IPS-NIHi7 (cell line): ENCODE data around the gene EHD3.

Source experiments
- DNase-seq: peaks from one replicate; pipeline ENCODE4 v3.0.0; 2012; ENCODE audit warnings: mixed read lengths; ENCODE audit errors: extremely low spot score

EHD3 gene

GRCh38 chr2:31212659-31213600 lies 21.0 kb upstream of the EHD3 start:
- DNase-seq = no peak

- DNase-seq = no peak
Observed at GRCh38 chr2:31213601-31214443, 20.1 kb upstream of the EHD3 start.

GRCh38 chr2:31214444-31214915 lies 19.5 kb upstream of the EHD3 start:
- no peak for DNase-seq

- no peak for DNase-seq
Observed at GRCh38 chr2:31216734-31217133, 17.2 kb upstream of the EHD3 start.

GRCh38 chr2:31217465-31218200 lies 16.3 kb upstream of the EHD3 start, which contains the start of gene CAPN14:
Gene CAPN14, minus strand, starts transcription at chr2:31217515. Its CDS starts 12,068 bp downstream, at chr2:31205447.
- DNase-seq = no peak

- no peak for DNase-seq
Observed at GRCh38 chr2:31219131-31219969, 14.6 kb upstream of the EHD3 start.

GRCh38 chr2:31221544-31221943 lies 12.4 kb upstream of the EHD3 start:
- DNase-seq = no peak

GRCh38 chr2:31222071-31222470 lies 11.9 kb upstream of the EHD3 start:
- DNase-seq = no peak

GRCh38 chr2:31223026-31223425 lies 10.9 kb upstream of the EHD3 start:
- DNase-seq = no peak

GRCh38 chr2:31223749-31224148 lies 10.2 kb upstream of the EHD3 start:
- no peak for DNase-seq

GRCh38 chr2:31226266-31226665 lies 7.7 kb upstream of the EHD3 start:
- DNase-seq = no peak

GRCh38 chr2:31227110-31227509 lies 6.8 kb upstream of the EHD3 start:
- no peak for DNase-seq

GRCh38 chr2:31227711-31228125 lies 6.2 kb upstream of the EHD3 start:
- no peak for DNase-seq

- no peak for DNase-seq
Observed at GRCh38 chr2:31228717-31229116, 5.2 kb upstream of the EHD3 start.

- no peak for DNase-seq
Observed at GRCh38 chr2:31230751-31231150, 3.2 kb upstream of the EHD3 start.

- DNase-seq = no peak
Observed at GRCh38 chr2:31231571-31232302, 2.2 kb upstream of the EHD3 start.

GRCh38 chr2:31232586-31232985 lies 1.4 kb upstream of the EHD3 start:
- DNase-seq = no peak

GRCh38 chr2:31233231-31233630 lies 721 bp upstream of the EHD3 start:
- DNase-seq = no peak

- DNase-seq = no peak
Observed at GRCh38 chr2:31234683-31235503, 941 bp downstream of the EHD3 start.
